Upper lobe of left lung (tissue), 4 donors: ENCODE results near the gene GABBR2.

Experiments used
- POLR2AphosphoS5 ChIP-seq, 2 donors: sonication (generic); formaldehyde crosslinking; IDR thresholded peaks; one replicate each; pipeline ENCODE4 v1.5.1; 2017; ENCODE audit warnings: antibody characterized with exemption in 2 of 2
- TF ChIP-seq, protein P1 (sequence below), 6 experiments: fragments of 450-650 bp in 4 of 6; fragments of 200-600 bp in 2 of 6; sonication (generic) in 2 of 6; IDR thresholded peaks; one replicate each; pipeline ENCODE4 v1.5.1; 2016 to 2019; ENCODE audit warnings: antibody characterized with exemption in 6 of 6

DNA sequence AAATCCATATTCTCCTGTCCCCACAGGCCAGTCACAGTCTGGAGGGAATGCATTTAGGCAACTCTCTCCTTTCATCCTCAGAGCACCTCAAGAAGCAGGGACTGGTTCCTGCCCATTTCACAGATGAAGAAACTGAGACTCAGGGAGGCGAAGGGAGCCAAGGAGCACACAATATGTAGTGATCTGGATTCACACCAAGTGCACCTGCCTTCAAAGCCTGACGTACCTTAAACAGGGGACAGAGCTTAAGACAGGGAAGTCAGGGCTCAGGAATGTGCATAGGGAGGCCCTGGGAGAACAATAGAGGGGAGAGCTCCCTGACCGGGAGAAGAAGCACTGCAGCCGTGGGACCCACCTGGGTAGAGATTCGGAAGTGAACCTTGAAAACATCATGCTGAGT lies 83.0 kb downstream of the GABBR2 start:
- TF ChIP-seq, protein P1, sequence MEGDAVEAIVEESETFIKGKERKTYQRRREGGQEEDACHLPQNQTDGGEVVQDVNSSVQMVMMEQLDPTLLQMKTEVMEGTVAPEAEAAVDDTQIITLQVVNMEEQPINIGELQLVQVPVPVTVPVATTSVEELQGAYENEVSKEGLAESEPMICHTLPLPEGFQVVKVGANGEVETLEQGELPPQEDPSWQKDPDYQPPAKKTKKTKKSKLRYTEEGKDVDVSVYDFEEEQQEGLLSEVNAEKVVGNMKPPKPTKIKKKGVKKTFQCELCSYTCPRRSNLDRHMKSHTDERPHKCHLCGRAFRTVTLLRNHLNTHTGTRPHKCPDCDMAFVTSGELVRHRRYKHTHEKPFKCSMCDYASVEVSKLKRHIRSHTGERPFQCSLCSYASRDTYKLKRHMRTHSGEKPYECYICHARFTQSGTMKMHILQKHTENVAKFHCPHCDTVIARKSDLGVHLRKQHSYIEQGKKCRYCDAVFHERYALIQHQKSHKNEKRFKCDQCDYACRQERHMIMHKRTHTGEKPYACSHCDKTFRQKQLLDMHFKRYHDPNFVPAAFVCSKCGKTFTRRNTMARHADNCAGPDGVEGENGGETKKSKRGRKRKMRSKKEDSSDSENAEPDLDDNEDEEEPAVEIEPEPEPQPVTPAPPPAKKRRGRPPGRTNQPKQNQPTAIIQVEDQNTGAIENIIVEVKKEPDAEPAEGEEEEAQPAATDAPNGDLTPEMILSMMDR (IDR thresholded peaks at IDR 0.05) = no peak
- no peak for TF ChIP-seq POLR2AphosphoS5 (IDR thresholded peaks at IDR 0.05)
